HG02642 (cell line): Measurements from ENCODE around the gene ZNF516.

ENCODE experiments used
- ATAC-seq: cut with Tn5 transposase; IDR thresholded peaks from one replicate; pipeline ENCODE4 v1.9.1; 2021; ENCODE audit warnings: mild to moderate bottlenecking; ENCODE audit not compliant: unreplicated experiment, poor library complexity

Gene ZNF516

DNA sequence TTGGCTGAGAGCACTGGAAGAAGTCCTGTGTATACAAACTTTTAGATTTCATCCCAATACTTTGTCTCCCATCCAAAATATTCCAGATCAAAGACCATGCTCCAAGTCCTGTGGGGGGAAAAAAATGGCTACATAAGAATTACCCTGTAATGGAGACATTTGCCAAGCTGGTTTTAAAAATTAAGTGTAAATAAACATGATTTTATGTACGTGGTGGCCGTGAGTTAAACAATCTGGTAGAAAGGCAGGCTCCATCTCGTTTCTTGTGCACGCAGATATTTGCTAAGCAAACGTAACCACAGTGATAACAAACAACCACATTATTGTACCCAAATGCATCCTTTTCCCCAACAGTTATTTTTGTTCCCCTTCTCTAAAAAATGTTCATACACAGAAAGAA is 176.4 kb downstream of the ZNF516 start:
- no peak for ATAC-seq

DNA sequence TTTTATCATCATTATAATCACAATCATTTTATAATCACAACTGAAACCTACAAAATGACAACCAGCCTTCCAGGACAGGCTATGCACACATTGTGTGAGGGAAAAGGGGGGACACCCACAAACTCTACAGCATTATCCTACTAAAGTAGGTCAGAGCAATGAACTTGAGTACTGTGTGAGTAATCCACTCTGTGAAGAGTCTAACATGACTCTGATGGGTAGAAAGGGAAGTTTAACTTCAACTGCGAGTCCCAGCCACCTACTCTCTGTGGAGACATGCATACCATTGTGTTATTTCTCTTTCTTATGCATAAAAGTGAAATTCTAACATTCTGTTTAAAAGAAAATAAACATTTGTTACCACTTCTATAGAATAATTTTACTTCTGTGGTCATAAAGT is 177.9 kb downstream of the ZNF516 start:
- ATAC-seq = no peak

DNA sequence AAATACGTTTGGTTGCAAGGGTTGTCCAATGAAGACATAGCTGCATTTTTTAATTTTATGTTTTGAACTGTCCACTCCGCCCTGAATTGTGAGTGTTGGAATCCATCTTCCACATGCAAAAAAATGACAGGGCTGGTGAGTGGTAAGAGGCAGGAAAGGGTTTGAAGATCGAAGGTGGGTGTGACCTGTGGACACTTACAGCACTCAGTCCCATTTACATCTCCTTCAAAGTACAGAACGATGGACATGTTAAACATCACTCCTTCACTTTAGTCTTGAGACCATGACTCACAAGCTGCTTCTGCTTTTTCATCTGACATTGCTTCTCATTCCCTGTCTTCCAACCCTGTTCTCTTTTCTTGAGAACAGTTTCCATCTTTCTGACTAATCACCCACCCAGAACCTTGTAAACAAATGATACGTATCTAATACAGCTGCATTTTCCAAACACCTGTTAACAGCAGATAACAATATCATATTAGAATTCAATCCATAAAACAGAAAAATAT is 179.3 kb downstream of the ZNF516 start:
- ATAC-seq = no peak

DNA sequence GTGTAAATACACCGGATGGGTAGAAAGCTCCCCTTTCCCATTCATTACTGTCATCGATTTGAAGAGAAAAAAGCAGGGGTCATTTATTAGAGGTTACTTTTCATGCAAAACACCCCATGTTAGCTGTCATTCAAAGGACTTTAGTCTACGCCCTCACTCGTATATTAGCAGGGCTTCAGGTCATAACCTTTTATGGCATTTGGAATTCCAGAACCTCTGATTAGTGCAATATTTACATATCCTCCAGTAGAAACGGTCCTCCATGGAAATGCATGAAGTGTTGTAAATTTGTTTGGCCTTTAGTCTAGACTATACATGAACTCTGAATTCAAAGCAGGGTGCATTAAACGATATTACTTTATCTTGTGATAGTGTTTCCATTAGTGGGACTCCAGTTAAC is 180.5 kb downstream of the ZNF516 start:
- ATAC-seq = no peak

DNA sequence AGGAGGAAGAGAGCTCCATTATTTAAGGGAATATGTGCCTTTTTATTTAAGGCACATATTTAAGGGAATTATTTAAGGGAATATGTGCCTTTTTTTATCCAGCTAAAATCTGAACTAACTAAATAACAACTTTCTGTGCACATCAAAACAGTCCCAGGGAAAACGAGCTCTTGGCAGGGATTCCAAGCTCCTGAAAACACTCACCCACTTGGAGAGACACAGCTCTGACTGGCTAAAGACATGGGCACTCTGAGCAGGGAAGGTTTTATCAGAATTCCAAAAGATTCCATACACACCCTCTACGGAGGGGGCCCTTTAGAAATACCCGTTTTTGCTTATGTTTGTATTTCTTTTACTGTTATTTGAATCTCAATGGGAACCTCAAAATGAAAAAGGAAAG is 181.0 kb downstream of the ZNF516 start:
- ATAC-seq = no peak
